NCI-H2196 (cell line): ENCODE measurements around the gene BOLL.
A peak's percentile ranks its signal among the peaks of the same experiment; 100 is the strongest.
"Not testable (repeated sequence)": the region's sequence is repeated elsewhere in the genome, so short reads cannot be mapped to it uniquely, and the experiment has no call there.

Experiments
- DNase-seq: peaks from one replicate; lab custom pipeline; 2025; ENCODE audit not compliant: unreplicated experiment; lab: John Stamatoyannopoulos, UW

Gene BOLL

DNA sequence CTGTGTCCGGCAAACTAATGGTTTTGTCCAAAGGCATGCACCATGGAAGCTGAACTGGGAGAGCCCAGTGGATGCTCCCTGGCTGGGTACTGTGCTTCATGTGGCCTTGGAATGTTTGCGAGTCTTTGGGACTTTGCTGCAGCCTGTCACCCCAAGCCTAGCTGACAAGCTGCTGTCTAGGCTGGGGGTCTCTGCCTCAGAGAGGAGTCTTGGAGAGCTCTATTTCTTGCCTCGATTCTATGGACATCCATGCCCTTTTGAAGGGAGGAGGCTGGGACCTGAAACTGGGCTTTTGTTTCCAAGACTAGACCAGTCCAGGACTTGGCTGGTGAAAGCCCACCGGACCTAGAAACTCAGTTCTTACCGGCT lies 78.3 kb downstream of the BOLL start:
- no peak for DNase-seq

DNA sequence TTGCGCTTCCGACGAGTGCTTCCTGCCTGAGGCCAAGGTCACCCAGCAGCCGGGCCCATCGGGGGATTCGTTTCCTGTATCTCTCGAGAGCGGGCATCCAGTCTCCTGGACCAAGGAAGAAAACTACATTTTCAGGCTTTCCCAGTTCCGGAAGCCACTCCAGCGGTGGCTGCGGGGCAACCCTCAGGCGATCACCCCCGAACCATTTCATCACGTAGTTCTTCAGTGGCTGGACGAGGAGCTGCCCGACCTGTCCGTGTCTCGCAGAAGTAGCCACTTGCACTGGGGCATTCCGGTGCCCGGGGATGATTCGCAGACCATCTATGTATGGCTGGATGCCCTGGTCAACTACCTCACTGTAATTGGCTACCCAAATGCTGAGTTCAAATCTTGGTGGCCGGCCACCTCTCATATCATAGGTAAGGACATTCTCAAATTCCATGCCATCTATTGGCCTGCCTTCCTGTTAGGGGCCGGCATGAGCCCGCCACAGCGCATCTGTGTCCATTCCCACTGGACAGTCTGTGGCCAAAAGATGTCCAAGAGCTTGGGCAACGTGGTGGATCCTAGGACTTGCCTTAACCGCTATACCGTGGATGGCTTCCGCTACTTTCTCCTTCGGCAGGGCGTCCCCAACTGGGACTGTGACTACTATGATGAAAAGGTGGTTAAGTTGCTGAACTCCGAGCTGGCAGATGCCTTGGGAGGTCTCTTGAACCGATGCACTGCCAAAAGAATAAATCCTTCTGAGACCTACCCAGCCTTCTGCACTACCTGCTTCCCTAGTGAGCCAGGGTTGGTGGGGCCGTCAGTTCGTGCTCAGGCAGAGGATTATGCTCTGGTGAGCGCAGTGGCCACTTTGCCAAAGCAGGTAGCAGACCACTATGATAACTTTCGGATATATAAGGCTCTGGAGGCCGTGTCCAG lies 78.9 kb downstream of the BOLL start:
- no peak for DNase-seq

DNA sequence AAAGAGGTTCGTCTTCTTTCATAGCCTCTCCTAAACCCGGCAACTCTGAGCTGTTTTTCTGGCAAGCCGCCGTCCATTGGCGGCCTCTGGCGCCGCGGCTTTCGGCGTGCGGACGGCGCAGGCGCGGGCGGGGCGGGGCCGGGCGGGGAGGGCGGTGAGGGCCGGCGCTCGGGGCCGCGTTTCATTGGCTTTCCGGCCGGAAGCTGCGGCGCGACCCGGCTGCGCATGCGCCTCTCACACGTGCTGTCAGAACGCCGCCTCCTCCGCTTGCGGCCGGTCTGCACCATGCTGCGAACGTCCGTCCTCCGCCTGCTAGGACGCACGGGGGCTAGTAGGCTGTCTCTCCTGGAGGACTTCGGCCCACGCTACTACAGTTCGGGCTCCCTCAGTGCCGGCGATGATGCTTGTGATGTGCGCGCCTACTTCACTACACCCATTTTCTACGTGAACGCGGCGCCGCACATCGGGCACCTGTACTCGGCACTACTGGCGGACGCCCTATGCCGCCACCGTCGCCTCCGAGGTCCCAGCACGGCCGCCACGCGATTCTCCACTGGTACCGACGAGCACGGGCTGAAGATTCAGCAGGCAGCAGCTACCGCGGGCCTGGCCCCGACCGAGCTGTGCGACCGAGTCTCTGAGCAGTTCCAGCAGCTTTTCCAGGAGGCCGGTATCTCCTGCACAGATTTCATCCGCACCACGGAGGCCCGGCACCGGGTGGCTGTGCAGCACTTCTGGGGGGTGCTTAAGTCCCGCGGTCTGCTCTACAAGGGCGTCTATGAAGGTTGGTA lies 79.8 kb downstream of the BOLL start, which contains the start of gene MARS2:
MARS2 (plus strand) TSS at position 249 of the 791 bp plus-strand sequence; CDS start at position 286, 37 bp downstream.
- DNase-seq = peak; percentile 93

DNA sequence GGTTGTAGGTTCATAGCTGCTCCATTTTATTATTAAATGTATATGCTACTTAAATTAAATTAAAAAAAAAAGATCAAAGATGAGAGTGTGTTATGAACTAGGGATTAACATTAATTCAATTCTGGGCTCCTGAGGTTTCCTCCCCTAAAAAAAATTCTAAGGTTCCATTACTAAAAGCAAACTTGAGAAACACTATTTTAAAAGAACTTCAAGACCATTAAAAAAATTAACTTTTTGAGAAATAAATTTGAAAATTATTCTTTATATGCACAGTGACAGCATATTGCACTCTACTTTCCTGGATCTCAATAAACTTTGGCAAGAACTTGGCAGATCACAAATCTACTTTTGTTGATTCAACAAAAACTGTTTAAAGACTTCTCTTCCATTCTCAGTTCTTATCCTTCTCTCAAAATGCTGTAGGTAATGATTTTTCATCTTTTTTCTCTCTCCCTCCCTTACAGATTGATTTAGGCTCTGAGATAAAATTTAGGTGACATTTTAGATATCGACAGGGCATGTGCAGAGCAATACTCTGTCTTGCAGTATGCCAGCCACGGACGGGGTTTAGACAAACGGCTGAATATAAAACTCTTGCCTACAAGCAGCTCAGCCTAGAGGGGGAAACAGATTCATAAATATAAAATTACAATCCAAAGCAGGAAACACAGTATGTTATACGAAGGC lies 80.5 kb downstream of the BOLL start:
- no peak for DNase-seq

DNA sequence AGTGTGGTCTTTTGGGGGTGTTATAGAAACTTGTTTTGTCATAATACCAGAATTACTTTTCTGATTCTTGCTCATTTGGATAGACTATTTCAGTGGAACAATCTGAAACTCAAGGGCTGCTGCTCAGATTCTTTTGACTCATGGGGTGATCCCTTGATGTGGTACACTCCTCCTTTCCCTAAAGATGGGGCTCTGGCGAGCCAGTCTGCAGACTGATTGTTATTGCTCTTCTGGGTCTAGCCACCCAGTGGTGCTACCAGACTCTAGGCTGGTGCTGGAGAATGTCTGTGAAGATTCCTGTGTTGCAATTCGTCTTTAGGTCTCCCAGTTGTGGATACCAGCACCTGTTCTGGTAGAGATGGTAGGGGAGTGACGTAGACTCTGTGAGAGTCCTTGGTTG lies 84.2 kb downstream of the BOLL start:
- no peak for DNase-seq

DNA sequence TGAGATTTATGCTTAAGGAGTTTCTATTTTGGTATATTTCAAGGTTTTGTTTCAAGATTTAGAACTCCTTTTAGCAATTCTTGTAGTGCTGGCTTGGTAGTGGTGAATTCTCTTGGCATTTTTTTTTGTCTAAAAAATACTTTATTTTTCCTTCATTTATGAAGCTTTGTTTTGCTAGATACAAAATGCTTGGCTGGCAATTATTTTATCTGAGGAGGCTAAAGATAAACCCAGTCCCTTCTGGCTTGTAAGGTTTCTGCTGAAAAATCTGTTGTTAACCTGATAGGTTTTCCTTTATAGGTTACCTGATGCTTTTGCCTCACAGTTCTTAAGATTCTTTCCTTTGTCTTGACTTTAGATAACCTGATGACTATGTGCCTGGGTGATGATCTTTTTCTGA lies 85.4 kb downstream of the BOLL start:
- DNase-seq = not testable (repeated sequence)

DNA sequence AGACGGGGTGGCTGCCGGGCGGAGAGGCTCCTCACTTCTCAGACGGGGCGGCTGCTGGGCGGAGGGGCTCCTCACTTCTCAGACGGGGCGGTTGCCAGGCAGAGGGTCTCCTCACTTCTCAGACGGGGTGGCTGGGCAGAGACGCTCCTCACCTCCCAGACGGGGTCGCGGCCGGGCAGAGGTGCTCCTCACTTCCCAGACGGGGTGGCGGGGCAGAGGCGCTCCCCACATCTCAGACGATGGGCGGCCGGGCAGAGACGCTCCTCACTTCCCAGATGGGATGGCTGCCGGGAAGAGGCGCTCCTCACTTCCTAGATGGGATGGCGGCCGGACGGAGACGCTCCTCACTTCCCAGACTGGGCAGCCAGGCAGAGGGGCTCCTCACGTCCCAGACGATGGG lies 88.5 kb downstream of the BOLL start:
- not testable (repeated sequence) for DNase-seq

DNA sequence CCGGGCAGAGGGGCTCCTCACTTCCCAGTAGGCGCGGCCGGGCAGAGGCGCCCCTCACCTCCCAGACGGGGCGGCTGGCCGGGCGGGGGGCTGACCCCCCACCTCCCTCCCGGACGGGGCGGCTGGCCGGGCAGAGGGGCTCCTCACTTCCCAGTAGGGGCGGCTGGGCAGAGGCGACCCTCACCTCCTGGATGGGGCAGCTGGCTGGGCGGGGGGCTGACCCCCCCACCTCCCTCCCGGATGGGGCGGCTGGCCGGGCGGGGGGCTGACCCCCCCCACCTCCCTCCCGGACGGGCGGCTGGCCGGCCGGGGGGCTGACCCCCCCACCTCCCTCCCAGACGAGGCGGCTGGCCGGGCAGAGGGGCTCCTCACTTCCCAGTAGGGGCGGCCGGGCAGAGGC lies 89.1 kb downstream of the BOLL start:
- DNase-seq = not testable (repeated sequence)

DNA sequence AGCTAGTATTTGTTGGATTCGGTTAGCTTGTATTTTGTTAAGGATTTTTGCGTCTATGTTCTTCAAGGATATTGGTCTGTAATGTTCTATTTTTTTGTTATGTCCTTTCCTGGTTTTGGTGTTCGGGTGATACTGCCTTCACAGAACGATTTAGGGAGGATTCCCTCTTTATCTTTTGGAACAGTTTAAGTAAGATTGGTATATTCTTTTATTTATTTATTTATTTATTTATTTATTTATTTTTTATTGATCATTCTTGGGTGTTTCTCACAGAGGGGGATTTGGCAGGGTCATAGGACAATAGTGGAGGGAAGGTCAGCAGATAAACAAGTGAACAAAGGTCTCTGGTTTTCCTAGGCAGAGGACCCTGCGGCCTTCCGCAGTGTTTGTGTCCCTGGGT lies 89.9 kb downstream of the BOLL start:
- DNase-seq = not testable (repeated sequence)

DNA sequence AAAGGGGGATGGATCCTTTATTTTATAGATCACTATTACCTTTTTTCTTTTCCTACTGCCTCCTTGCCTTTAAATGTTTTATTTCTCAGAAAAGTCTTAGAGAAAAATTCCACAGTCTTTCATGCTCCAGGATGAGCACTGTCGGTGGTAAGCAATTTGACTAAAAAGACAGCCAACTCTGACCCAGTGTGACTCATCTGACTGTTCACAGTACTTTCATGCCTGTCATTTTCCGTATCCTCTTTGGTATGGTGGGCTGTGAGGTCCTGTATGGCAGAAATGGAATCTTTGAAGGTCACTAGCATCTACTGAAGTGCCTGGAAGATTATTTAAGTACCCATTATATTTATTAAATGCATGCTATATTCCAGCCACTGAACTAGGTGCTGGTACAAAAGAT lies 107.6 kb downstream of the BOLL start:
- no peak for DNase-seq

DNA sequence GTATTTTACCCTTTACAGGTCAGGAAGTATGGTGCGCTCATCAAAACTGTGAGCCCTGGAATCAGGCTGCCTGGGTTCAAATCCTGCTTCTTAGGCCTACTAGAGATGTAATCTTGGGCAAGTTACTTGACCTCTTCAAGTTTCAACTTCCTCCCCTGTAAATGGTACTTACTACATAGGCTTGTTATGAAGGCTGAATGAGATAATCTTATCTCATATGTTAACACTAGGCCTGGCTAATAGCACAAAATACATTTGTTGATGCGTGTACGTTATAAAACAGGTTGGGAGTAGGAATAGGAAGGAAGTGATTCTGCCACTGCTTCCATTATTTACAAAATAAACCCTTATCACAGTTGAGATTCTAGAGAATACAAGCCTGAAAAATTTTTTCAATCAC lies 108.1 kb downstream of the BOLL start:
- no peak for DNase-seq
